Pancreas (tissue), 10 donors: ENCODE data around the gene TLR10. TPM values are rescaled to one million over a fixed set of nuclear protein-coding genes. Genes with fewer than 3 reads are reported as not detected.
"Not testable (repeated sequence)": the region's sequence is repeated elsewhere in the genome, so short reads cannot be mapped to it uniquely, and the experiment has no call there.

Experiments used
- ATAC-seq, 4 donors: fragments of 200-7000 bp; cut with Tn5 transposase; one replicate each; pipeline versions ENCODE4 v1.8.0 to v1.9.1; 2020; ENCODE audit warnings: mild to moderate bottlenecking in 4 of 4, moderate library complexity in 4 of 4
- DNase-seq, 6 donors: peaks; one replicate each; pipeline ENCODE4 v3.0.0-alpha.2; 2020
- FAIRE-seq: peaks from 2 replicates; lab custom pipeline; 2012; peaks lifted over from hg19 to GRCh38; lab: Jason Lieb, UNC
- H3K27ac ChIP-seq, 4 donors: fragments of 200-600 bp; sonication (generic); 1 replicate in 3 of 4; 2 replicates in 1 of 4; pipeline versions ENCODE4 v1.5.0 to v1.8.0; 2020
- H3K27me3 ChIP-seq, 4 donors: fragments of 200-600 bp; one replicate each; pipeline ENCODE4 v1.8.0; 2021
- H3K36me3 ChIP-seq, 3 donors: fragments of 200-600 bp; sonication (generic) in 1 of 3; one replicate each; pipeline versions ENCODE4 v1.5.0 to v1.8.0; 2020 to 2021
- H3K4me1 ChIP-seq, 3 donors: fragments of 200-600 bp; one replicate each; pipeline ENCODE4 v1.8.0; 2021
- H3K4me3 ChIP-seq, 4 donors: fragments of 200-600 bp; sonication (generic) in 2 of 4; one replicate each; pipeline versions ENCODE4 v1.5.0 to v1.8.0; 2020 to 2021
- H3K9me3 ChIP-seq, 4 donors: fragments of 200-600 bp; one replicate each; pipeline ENCODE4 v1.8.0; 2021
- CTCF ChIP-seq, 4 donors: fragments of 200-600 bp; sonication (generic) in 3 of 4; IDR thresholded peaks; one replicate each; pipeline versions ENCODE4 v1.5.0 to v1.8.0; 2021; ENCODE audit warnings: antibody characterized with exemption in 4 of 4
- WGBS, 2 donors: extraction: QIAGEN DNeasy Blood & Tissue Kit; methylation state at CpG; one replicate each; pipeline ENCODE4 v1.1.7; 2013; 5-methylcytosine and 5-hydroxymethylcytosine counted together
- intact Hi-C, 3 donors: fragments of 100-400 bp; cut with DNase I; formaldehyde crosslinking; loops; one replicate each; pipeline versions ENCODE4 v1.11.1 to v1.14.2; 2022
- polyA plus RNA-seq, 2 donors: library from polyadenylated mRNA; stranded (reverse); fragments of 200-250 nt; gene quantifications; one replicate each; pipeline ENCODE4 v1.2.3, GENCODE V29; 2013
- total RNA-seq, 6 donors: library from RNA; stranded (reverse); fragmentation: NEBNext Ultra II Directional in 4 of 6; extraction: Animal tissue kit (Norgen Biotek cat#: 25700) in 4 of 6; gene quantifications; one replicate each; pipeline versions ENCODE4 v1.2.1 to v1.2.4, GENCODE V29; 2021 to 2023
- donor health status: healthy with polysubstance abuse.
- donor health status: DM: no; HTN: no; CAD: no; lungs with moderate emphysema.
- donor health status: DM: no; HTN: no; CAD: no.
- donor health status: control.
- donor health status: control.
- donor health status: Bipolar disorder and iron deficiency.
- donor health status: DM: yes; HTN: yes; CAD: no.
- donor health status: DM: no; HTN: no; CAD: no.
- donor health status: DM: no; HTN: no; CAD: no.
- donor health status: DM: yes; HTN: yes; CAD: no.

The TLR10 gene
- total and polyA plus RNA-seq, 8 donors, result 0.04 to 1.2 (median 0.16) TPM; not detected in 1

GRCh38 chr4:38783109-38783460 is 295 bp upstream of the TLR10 start:
- Histone ChIP-seq H3K27me3 (no peaks in the 10 kb centered on the region), H3K9me3 (no peaks in the 10 kb centered on the region), H3K36me3 (no peaks in the 10 kb centered on the region), H3K27ac (no peak overlapping the region), H3K4me1 (peaks cover 0 to 8% (median 6%) of the 10 kb centered on the region in 3 donors), H3K4me3 (no peak overlapping the region)
- DNase-seq, result no peak
- ATAC-seq, result no peak
- intact Hi-C loops, result no loop called here
- TF ChIP-seq CTCF (IDR thresholded peaks at IDR 0.05), result no peak
- FAIRE-seq, result no peak
- WGBS, 2 donors, result 63 to 67% methylated on average over 8 of the region's 8 CpGs

GRCh38 chr4:38781854-38782261 is 932 bp downstream of the TLR10 start:
- no peak for DNase-seq
- intact Hi-C loops, result no loop called here
- no peak for ATAC-seq
- no peak overlapping the region for H3K4me3 ChIP-seq
- WGBS, 2 donors, result 91 to 96% methylated on average over 4 of the region's 4 CpGs
- H3K27me3 ChIP-seq, result no peaks in the 10 kb centered on the region
- no peaks in the 10 kb centered on the region for H3K4me1 ChIP-seq
- no peak for TF ChIP-seq CTCF (IDR thresholded peaks at IDR 0.05)
- H3K36me3 ChIP-seq, result no peaks in the 10 kb centered on the region
- FAIRE-seq, result no peak
- no peak overlapping the region for H3K27ac ChIP-seq
- H3K9me3 ChIP-seq, result no peaks in the 10 kb centered on the region

- ATAC-seq (no peak), DNase-seq (no peak), FAIRE-seq (no peak)
- Histone ChIP-seq H3K27me3 (no peaks in the 10 kb centered on the region), H3K4me1 (no peaks in the 10 kb centered on the region), H3K36me3 (no peaks in the 10 kb centered on the region), H3K4me3 (no peak overlapping the region), H3K9me3 (no peaks in the 10 kb centered on the region), H3K27ac (no peak overlapping the region)
- intact Hi-C loops, result no loop called here
- WGBS, 2 donors, result 97 to 99% methylated on average over 4 of the region's 4 CpGs
- TF ChIP-seq CTCF (IDR thresholded peaks at IDR 0.05), result no peak
These were observed 1.8 kb downstream of the TLR10 start for GRCh38 chr4:38780833-38781484.

GRCh38 chr4:38779790-38780189 is 3.0 kb downstream of the TLR10 start:
- 76 to 81% methylated on average over 5 of the region's 5 CpGs for WGBS, 2 donors
- no peak for FAIRE-seq
- H3K27me3 ChIP-seq, result no peaks in the 10 kb centered on the region
- ATAC-seq, result no peak
- no peaks in the 10 kb centered on the region for H3K36me3 ChIP-seq
- H3K9me3 ChIP-seq, result no peaks in the 10 kb centered on the region
- no peak for TF ChIP-seq CTCF (IDR thresholded peaks at IDR 0.05)
- H3K4me3 ChIP-seq, result no peak overlapping the region
- DNase-seq, result no peak
- H3K27ac ChIP-seq, result no peak overlapping the region
- H3K4me1 ChIP-seq, result no peaks in the 10 kb centered on the region
- intact Hi-C loops, result no loop called here

- ATAC-seq, H3K27me3 ChIP-seq, H3K36me3 ChIP-seq, intact Hi-C loops, DNase-seq, FAIRE-seq, H3K27ac ChIP-seq, H3K4me1 ChIP-seq, H3K4me3 ChIP-seq, H3K9me3 ChIP-seq: not testable (repeated sequence)
- 73 to 77% methylated on average over 2 of the region's 2 CpGs for WGBS, 2 donors
These were observed 4.9 kb downstream of the TLR10 start for GRCh38 chr4:38777925-38778324.
